Dermis blood vessel endothelial cell (primary cell): Measurements from ENCODE around the gene GSS. TPM values are rescaled to one million over a fixed set of nuclear protein-coding genes. Genes with fewer than 3 reads are reported as not detected.

Source experiments
- DNase-seq: peaks from one replicate; pipeline ENCODE4 v3.0.0; 2010
- total RNA-seq: library from RNA; depleted of rRNA; stranded (reverse); fragments of >200 nt; gene quantifications from 2 replicates; pipeline ENCODE4 v1.2.3, GENCODE V29; 2014

GSS gene
- 73.7 and 88.7 TPM in 2 replicates for total RNA-seq

- peak; percentile 98 for DNase-seq
Measured at GRCh38 chr20:34955231-34956040, at the start of gene GSS, which contains the start of gene MYH7B. TSS of gene GSS (minus strand) at chr20:34955806. CDS start at chr20:34951852, 3,954 bp downstream. TSS of gene MYH7B (plus strand) at chr20:34955868. CDS start at chr20:34978006, 22,138 bp downstream.

- no peak for DNase-seq
Measured at GRCh38 chr20:35004749-35005462, 49.3 kb upstream of the GSS start.

GRCh38 chr20:35004051-35004725 is 48.6 kb upstream of the GSS start:
- no peak for DNase-seq

- DNase-seq: no peak
Measured at GRCh38 chr20:35003211-35004031, 47.8 kb upstream of the GSS start.

- no peak for DNase-seq
Measured at GRCh38 chr20:35002426-35003210, 47.0 kb upstream of the GSS start.

GRCh38 chr20:35001596-35002362 is 46.2 kb upstream of the GSS start:
- DNase-seq: no peak

GRCh38 chr20:35000922-35001595 is 45.5 kb upstream of the GSS start:
- DNase-seq: no peak

GRCh38 chr20:35000311-35000921 is 44.8 kb upstream of the GSS start:
- no peak for DNase-seq

GRCh38 chr20:34999782-35000181 is 44.2 kb upstream of the GSS start:
- DNase-seq: no peak

- DNase-seq: no peak
Measured at GRCh38 chr20:34999021-34999451, 43.4 kb upstream of the GSS start.

GRCh38 chr20:34998331-34998950 is 42.8 kb upstream of the GSS start:
- no peak for DNase-seq

- no peak for DNase-seq
Measured at GRCh38 chr20:34997774-34998173, 42.2 kb upstream of the GSS start.

GRCh38 chr20:34997131-34997561 is 41.5 kb upstream of the GSS start:
- no peak for DNase-seq

- no peak for DNase-seq
Measured at GRCh38 chr20:34996243-34997028, 40.8 kb upstream of the GSS start.

GRCh38 chr20:34995696-34996095 is 40.1 kb upstream of the GSS start:
- no peak for DNase-seq

GRCh38 chr20:34995192-34995591 is 39.6 kb upstream of the GSS start:
- DNase-seq: no peak

GRCh38 chr20:34994509-34995131 is 39.0 kb upstream of the GSS start:
- DNase-seq: no peak
